SK-N-MC (cell line): ENCODE results near the gene MBD3L3.

Source experiments
- EZH2 ChIP-seq: fragments of 200-600 bp; sonication (generic); IDR thresholded peaks from one replicate; pipeline ENCODE4 v1.6.1; 2017; ENCODE audit warnings: antibody characterized with exemption
- FOXP2 ChIP-seq: optimal IDR thresholded peaks from 2 replicates; pipeline ENCODE3; 2011; ENCODE audit warnings: mild to moderate bottlenecking, moderate library complexity; ENCODE audit not compliant: insufficient read depth; ENCODE audit errors: extremely low read length, control extremely low read depth
- POLR2AphosphoS5 ChIP-seq: IDR thresholded peaks from 2 replicates; pipeline ENCODE4 v1.6.1; 2012; ENCODE audit warnings: mild to moderate bottlenecking, low read depth, low read length, borderline replicate concordance

DNA sequence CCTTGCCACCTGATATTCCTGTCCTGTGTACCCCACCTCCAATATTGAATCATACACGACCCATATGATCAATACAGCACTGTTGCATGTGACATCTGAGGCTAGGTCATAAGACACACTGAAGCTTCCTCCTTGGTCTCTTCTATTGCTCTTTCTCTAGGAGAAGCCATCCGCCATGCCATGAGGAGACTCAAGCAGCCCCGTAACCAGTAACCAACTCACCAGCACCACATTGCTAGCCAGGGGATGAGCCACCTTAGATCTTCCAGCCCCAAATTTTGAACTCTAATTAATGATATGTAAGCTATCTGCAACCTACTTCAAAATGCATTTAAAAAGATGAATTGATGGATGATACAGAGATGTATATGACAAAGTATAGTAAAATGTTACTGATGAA is 39.6 kb upstream of the MBD3L3 start:
- TF ChIP-seq EZH2 (no peak), POLR2AphosphoS5 (no peak), FOXP2 (no peak)
